Vagina (tissue), 2 donors: ENCODE results near the gene SURF4. TPM values are rescaled to one million over a fixed set of nuclear protein-coding genes. Genes with fewer than 3 reads are reported as not detected.

Experiments
- DNase-seq, 2 donors: peaks; one replicate each; pipeline ENCODE4 v3.0.0-alpha.2; 2017; ENCODE audit errors: extremely low spot score in 2 of 2
- H3K27ac ChIP-seq: fragments of 200-600 bp; sonication (generic); one replicate; pipeline ENCODE4 v1.5.1; 2019
- H3K27me3 ChIP-seq: fragments of 200-600 bp; sonication (generic); one replicate; pipeline ENCODE4 v1.5.1; 2019
- H3K36me3 ChIP-seq, 2 donors: fragments of 200-600 bp; sonication (generic); one replicate each; pipeline ENCODE4 v1.5.1; 2017 to 2019
- H3K4me1 ChIP-seq: fragments of 200-600 bp; sonication (generic); one replicate; pipeline ENCODE4 v1.5.1; 2019
- H3K4me3 ChIP-seq, 2 donors: fragments of 200-600 bp; sonication (generic); 1 replicate in 1 of 2; 2 replicates in 1 of 2; pipeline ENCODE4 v1.5.1; 2016 to 2019
- H3K9me3 ChIP-seq: fragments of 200-600 bp; sonication (generic); one replicate; pipeline ENCODE4 v1.5.1; 2019
- CTCF ChIP-seq, 3 experiments: fragments of 450-650 bp in 2 of 3; fragments of 200-600 bp in 1 of 3; sonication (generic) in 1 of 3; IDR thresholded peaks; one replicate each; pipeline ENCODE4 v1.5.1; 2017 to 2019; ENCODE audit warnings: antibody characterized with exemption in 3 of 3, mild to moderate bottlenecking in 2 of 3, moderate library complexity in 2 of 3
- POLR2A ChIP-seq, 2 donors: fragments of 450-650 bp; IDR thresholded peaks; one replicate each; pipeline ENCODE4 v1.6.1; 2017; ENCODE audit warnings: antibody characterized with exemption in 2 of 2, mild to moderate bottlenecking in 2 of 2, moderate library complexity in 2 of 2
- POLR2AphosphoS5 ChIP-seq, 2 donors: sonication (generic); formaldehyde crosslinking; IDR thresholded peaks; one replicate each; pipeline ENCODE4 v1.9.0; 2017; ENCODE audit warnings: antibody characterized with exemption in 2 of 2, mild to moderate bottlenecking in 2 of 2, low read depth in 1 of 2; ENCODE audit not compliant: insufficient read depth in 1 of 2
- intact Hi-C: fragments of 100-400 bp; cut with DNase I; formaldehyde crosslinking; loops from one replicate; pipeline ENCODE4 v1.15.1; 2023
- total RNA-seq: library from RNA; depleted of rRNA; stranded (reverse); fragments of >200 nt; gene quantifications from one replicate; pipeline ENCODE4 v1.2.3, GENCODE V29; 2016

Gene SURF4
- total RNA-seq, 1 donor from 2014 or later: 112 TPM

GRCh38 chr9:133403766-133404453, 28.1 kb upstream of the SURF4 start:
- no peak overlapping the region for H3K27ac ChIP-seq
- DNase-seq: no peak
- no peaks in the 10 kb centered on the region for H3K4me1 ChIP-seq
- TF ChIP-seq CTCF (IDR thresholded peaks at IDR 0.05): peak; percentile 15 to 33 (median 20)
- TF ChIP-seq POLR2A (IDR thresholded peaks at IDR 0.05): no peak
- peaks cover 0 to 36% of the 10 kb centered on the region in 2 donors for H3K36me3 ChIP-seq
- no peak overlapping the region for H3K4me3 ChIP-seq
- intact Hi-C loops: loop anchor here (5.0 kb wide), 1 partner anchor 1087 kb away; no protein-coding TSS in a partner anchor
- no peaks in the 10 kb centered on the region for H3K27me3 ChIP-seq
- no peaks in the 10 kb centered on the region for H3K9me3 ChIP-seq

- TF ChIP-seq POLR2AphosphoS5 (IDR thresholded peaks at IDR 0.05; ENCODE audit: insufficient read depth in 1 of 2, low read depth in 1 of 2): no peak
- TF ChIP-seq CTCF (IDR thresholded peaks at IDR 0.05): no peak
- no peak for TF ChIP-seq POLR2A (IDR thresholded peaks at IDR 0.05)
- H3K9me3 ChIP-seq: no peaks in the 10 kb centered on the region
- intact Hi-C loops: loop anchor here (5.0 kb wide), 1 partner anchor 1085 kb away; no protein-coding TSS in a partner anchor
- H3K27me3 ChIP-seq: no peaks in the 10 kb centered on the region
- H3K27ac ChIP-seq: no peak overlapping the region
- no peak for DNase-seq
- no peaks in the 10 kb centered on the region for H3K4me1 ChIP-seq
- peaks cover 0 to 26% of the 10 kb centered on the region in 2 donors for H3K36me3 ChIP-seq
- no peak overlapping the region for H3K4me3 ChIP-seq
These were observed 26.8 kb upstream of the SURF4 start for GRCh38 chr9:133402689-133403088.

GRCh38 chr9:133401588-133401987, 25.7 kb upstream of the SURF4 start:
- H3K4me3 ChIP-seq: no peak overlapping the region
- no peak overlapping the region for H3K27ac ChIP-seq
- H3K4me1 ChIP-seq: no peaks in the 10 kb centered on the region
- intact Hi-C loops: loop anchor here (5.0 kb wide), 1 partner anchor 1084 kb away; no protein-coding TSS in a partner anchor
- peaks cover 0 to 18% of the 10 kb centered on the region in 2 donors for H3K36me3 ChIP-seq
- H3K27me3 ChIP-seq: no peaks in the 10 kb centered on the region
- no peak for DNase-seq
- TF ChIP-seq CTCF (IDR thresholded peaks at IDR 0.05): no peak
- TF ChIP-seq POLR2AphosphoS5 (IDR thresholded peaks at IDR 0.05; ENCODE audit: insufficient read depth in 1 of 2, low read depth in 1 of 2): no peak
- no peak for TF ChIP-seq POLR2A (IDR thresholded peaks at IDR 0.05)
- H3K9me3 ChIP-seq: no peaks in the 10 kb centered on the region

GRCh38 chr9:133400292-133400691, 24.4 kb upstream of the SURF4 start:
- H3K27ac ChIP-seq: no peak overlapping the region
- peaks cover 0 to 5% of the 10 kb centered on the region in 2 donors for H3K36me3 ChIP-seq
- no peaks in the 10 kb centered on the region for H3K27me3 ChIP-seq
- no peak for DNase-seq
- intact Hi-C loops: loop anchor here (5.0 kb wide), 1 partner anchor 1083 kb away; no protein-coding TSS in a partner anchor
- no peaks in the 10 kb centered on the region for H3K9me3 ChIP-seq
- no peak overlapping the region for H3K4me3 ChIP-seq
- H3K4me1 ChIP-seq: no peaks in the 10 kb centered on the region
- TF ChIP-seq POLR2AphosphoS5 (IDR thresholded peaks at IDR 0.05; ENCODE audit: insufficient read depth in 1 of 2, low read depth in 1 of 2) (no peak), POLR2A (IDR thresholded peaks at IDR 0.05) (no peak), CTCF (IDR thresholded peaks at IDR 0.05) (no peak)

- Histone ChIP-seq H3K4me3 (no peak overlapping the region), H3K4me1 (no peaks in the 10 kb centered on the region), H3K36me3 (no peaks in the 10 kb centered on the region), H3K9me3 (no peaks in the 10 kb centered on the region), H3K27ac (no peak overlapping the region), H3K27me3 (no peaks in the 10 kb centered on the region)
- DNase-seq: no peak
- TF ChIP-seq POLR2AphosphoS5 (IDR thresholded peaks at IDR 0.05; ENCODE audit: insufficient read depth in 1 of 2, low read depth in 1 of 2): no peak
- TF ChIP-seq POLR2A (IDR thresholded peaks at IDR 0.05): no peak
- TF ChIP-seq CTCF (IDR thresholded peaks at IDR 0.05): no peak
- intact Hi-C loops: no loop called here
These were observed 22.0 kb upstream of the SURF4 start for GRCh38 chr9:133397895-133398294.
